NCI-H82 treated with DMSO at 0.1 percent for 48 hours (cell line): ENCODE results near the gene PYGM.
"Not testable (repeated sequence)": the region's sequence is repeated elsewhere in the genome, so short reads cannot be mapped to it uniquely, and the experiment has no call there.

Experiments
- DNase-seq: peaks from one replicate; lab custom pipeline; 2025; ENCODE audit not compliant: unreplicated experiment; lab: John Stamatoyannopoulos, UW

Gene PYGM

DNA sequence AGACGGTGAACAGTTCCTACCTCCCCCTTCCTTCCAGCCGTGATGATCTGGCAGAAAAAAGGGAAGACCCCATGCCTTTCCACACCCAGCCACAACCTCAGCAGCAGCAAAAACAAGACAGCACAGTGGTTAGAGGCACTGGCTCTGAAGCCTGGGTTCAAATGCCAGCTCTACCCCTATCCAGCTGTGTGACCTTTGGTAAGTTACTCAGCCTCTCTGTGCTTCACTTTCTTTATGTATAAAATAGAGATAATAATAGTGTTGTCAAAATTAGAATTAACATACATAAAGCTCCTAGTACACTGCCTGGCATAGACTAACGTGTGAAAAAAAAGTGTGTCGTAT lies 41.0 kb downstream of the PYGM start:
- no peak for DNase-seq

DNA sequence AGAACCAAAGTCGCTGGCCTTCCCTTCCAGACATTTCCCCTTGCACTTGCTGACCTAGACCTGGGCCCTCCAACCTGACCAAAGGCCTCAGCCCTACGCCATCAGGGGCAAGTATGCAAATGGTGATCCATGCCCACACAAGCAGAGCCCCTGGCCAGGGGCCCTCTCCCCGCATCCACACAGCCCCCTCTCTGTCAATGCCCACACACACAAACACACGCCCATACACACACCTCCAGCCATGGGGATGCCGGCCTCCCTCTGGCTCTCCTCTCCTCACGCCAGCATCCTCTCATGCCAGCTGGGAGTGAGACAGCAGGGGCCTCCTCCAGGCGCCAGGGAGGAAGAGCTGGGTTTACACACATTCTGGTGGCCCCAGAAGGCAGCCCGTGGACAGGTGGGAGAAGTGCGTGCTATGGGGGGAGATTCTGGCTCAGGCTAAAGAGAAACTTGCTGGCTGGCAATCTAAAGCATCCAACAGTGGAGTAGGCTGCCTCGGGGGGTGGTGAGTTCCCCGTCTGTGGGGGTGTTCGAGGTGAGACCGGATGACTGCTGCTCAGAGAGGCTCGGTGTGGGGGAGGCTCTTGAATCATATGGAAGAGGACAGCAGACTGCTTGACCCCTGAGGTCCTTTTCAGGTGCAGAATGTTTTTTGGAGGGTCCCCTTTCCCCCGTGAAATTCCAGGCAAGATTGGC lies 41.5 kb downstream of the PYGM start:
- DNase-seq: no peak

DNA sequence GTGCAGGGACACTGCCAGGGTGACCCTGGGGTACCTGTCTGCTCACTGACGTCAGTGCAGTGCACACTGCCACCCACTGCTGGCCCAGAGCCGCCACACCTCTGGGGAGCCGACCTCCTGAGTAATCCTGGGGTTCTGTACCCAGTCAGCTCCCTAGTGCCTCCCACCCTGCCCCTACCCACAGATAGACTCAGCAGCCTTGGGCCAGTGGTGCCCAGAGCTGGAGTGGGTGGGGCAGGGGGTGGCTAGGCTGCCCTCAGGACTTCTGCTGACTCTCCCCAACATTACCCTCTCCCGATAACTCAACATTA lies 42.6 kb downstream of the PYGM start:
- no peak for DNase-seq

DNA sequence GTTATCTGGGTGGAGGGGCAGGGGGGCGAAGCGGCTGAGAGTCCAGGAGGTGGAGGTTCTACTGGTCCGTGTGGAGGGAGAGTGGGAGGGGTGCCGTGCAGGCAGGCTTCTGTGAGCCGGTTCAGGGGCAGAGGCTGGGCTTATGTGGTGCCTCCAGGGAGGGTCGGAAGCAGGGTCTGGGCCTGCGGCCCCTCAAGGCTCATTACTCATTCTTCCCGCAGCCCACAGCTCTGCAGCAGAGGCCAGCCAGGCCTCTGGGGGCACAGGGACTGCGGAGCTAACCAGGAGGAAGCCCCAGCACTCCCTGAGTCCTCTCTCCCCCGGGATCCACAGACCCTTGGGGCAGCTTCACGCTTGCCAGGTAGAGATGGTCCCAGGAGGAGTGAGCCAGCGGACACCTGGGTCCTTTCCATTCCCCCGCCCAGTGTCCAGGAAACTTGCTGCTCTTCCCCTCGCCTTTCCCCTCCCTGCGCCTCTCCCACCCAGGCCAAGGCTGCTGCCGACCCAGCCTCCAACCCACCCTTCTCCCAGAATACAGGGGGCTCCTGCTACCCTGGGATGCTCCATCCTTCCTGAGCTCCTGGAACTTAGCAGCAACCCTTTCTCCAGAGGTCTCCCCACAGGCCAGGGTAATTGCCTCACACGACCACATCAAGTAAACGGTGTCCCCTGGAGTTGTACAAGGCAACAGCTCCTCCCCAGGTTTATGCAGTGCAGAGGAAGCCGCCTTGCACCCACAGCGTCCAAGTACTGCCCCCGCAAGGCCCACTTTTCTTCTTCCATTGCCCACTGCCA lies 43.1 kb downstream of the PYGM start:
- no peak for DNase-seq

DNA sequence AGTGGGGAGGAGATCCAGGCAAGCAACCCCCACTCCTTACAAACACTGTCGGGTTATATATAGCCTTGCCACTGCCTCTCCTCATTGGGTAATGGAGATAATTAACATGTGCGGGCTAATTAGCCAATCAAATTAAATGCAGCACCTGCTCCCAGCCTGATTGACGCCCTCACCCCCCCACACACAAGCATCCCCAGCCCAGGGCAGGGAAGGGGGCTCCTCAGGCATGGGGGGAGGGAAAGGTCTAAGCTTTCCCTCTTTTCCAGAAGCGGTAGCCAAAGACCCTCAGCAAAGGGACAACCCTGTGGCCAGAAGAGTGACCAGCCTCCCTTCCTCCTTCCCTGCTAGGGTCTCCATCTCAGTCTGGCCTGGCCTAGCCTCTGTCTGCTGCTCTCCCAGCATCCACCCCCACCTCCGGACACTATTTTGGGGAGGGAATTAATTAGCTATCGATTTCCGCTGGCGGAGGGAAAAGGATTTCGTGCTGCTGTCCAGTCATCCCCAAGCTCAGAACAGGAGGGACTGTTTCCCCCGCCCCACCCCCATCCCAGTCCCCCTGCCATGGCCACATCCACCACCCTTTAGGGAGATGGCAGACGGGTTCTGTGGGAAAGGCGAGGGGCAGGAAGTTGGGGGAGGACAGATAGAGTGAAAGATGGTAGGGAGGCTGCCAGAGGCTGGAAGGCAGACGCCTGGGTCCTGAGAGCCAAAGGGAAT lies 43.9 kb downstream of the PYGM start:
- no peak for DNase-seq

DNA sequence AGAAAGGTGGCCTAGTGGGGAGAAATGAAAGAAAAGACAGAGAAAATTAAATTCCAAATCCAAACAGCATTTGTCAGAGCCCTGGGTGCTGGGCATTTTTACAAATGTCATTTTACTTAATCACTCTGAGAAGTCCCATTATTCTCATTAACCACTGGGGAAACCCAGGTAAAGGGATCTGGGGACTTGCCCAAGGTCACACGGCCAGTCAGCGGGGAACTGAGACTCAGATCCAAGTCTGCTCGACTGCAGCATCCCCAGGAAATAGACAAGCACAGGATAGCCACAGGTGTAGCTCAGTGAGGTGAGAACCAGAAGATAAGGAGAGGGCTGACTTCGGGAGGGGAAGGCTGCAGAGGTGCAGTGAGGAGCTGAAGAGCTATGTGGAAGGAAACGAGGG lies 44.7 kb downstream of the PYGM start:
- DNase-seq: no peak

DNA sequence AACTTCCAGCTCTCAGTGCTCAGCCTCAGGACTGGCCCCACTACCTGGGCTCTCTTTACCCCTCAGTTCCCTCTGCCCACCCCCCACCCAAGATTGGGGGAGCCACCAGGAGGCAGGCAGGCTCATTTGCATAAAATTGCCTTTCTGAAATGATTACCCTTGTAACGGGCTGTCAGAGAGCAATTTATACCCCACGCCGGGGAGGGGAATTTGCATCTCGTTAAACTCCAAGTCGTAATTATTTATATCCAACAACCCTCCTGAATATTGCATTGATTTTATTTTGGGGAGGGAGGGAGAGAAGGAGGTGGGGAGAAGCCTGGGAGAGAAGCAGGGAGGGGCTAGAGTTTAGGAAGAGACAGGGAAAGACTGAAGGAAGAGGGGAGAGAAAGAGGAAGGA lies 45.1 kb downstream of the PYGM start:
- DNase-seq: no peak

DNA sequence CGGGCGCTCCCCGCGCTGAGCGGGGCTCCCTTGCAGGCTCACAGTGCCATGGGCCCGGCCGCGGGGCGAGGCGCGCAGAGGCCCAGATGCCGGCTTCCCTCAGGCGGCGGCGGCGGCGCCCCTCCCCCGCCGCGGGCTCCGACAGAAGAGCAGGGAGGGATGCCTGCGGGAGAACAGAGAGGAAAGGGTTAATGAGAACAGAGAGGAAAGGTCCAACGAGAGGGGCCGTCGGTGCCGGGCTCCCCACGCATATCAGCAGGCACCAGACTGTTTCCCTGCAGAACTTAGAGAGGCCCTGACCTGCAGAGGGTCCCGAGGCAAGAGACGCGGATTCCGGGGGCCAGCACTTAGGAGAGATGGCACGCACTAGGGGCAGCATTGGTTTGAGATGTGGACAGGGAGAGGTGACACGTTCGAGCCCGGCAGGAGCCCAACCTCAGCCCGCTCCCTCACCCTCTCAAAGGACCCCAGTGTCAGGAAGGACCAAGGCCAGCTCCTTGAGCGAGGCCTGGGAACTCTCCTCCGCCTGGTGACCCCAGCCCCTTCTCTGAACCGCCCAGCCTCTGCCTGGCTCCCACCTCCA lies 45.9 kb downstream of the PYGM start:
- DNase-seq: no peak

DNA sequence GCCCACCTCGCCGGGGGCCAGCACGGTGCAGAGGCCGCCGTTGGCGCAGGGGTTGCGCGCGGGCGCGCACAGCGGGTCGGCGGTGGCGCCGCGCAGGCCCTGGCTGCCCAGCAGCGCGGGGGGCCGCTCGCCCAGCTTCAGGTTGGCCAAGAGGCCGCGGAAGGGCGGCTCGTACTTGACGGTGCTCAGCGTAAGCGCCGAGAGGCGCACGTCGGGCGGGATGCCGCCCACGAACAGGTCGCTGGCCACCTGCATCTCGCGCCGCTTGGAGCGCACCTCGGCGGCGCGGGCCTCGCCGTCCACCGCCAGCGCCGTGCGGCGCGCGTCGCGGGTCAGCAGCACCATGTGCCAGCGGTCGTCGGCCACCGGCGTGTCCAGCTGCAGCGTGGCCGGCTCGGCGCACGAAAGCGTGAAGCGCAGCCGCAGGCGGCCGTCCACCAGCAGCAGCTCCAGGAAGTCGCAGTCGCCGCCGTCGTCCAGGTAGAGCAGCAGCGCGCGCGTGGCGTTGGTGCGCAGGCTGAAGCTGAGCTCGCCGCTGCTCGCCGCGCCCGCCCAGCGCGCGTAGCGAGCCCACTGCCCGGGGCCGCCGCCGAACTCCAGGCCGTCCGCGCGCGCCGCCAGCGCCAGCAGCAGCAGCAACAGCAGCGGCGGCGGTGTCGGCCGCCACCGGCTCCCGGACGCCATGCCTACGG lies 46.6 kb downstream of the PYGM start:
- DNase-seq: no peak

DNA sequence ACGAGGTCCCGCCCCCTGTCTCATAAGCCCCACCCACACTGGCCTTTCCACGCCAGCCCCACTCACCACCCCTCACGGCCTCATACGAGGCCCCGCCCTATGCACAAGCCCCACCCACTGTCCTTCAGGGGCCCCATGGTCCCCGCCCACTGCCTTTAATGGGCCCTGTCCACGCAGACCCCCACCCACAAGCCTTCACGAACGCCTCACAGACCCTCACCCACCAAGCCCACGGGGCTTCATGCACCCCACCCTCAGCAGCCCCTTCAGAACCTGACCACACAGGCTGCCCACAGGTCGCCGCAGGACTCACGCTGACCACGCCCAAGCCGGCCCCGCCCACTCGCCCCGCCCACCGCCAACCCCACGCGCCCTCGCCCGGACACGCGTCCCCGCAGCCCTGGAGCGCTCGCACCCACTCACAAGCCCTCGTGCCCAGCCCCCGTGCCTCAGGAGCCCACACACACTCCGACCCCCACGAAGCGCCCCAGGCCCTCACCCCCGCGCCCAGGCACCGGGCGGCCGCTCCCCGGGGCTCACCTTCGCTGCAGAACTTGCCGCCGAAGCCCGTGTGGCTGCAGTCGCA lies 47.3 kb downstream of the PYGM start:
- no peak for DNase-seq

DNA sequence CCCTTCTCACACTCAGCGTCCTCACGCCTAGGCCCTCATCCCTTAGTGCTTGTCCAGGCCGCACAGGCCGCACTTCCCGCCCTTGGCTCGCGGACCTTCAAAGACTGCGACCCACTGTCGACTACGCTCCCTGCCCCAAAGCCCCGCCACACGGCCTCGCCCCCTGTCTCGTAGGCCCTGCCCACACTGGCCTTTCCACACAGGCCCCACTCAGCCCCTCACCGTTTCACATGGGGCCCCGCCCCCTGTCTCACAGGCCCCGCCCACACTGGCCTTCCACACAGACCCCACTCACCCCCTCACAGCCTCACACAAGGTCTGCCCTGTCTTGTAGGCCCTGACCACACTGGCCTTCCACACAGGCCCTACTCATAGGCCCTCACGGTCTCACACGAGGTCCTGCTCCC lies 47.8 kb downstream of the PYGM start:
- no peak for DNase-seq

DNA sequence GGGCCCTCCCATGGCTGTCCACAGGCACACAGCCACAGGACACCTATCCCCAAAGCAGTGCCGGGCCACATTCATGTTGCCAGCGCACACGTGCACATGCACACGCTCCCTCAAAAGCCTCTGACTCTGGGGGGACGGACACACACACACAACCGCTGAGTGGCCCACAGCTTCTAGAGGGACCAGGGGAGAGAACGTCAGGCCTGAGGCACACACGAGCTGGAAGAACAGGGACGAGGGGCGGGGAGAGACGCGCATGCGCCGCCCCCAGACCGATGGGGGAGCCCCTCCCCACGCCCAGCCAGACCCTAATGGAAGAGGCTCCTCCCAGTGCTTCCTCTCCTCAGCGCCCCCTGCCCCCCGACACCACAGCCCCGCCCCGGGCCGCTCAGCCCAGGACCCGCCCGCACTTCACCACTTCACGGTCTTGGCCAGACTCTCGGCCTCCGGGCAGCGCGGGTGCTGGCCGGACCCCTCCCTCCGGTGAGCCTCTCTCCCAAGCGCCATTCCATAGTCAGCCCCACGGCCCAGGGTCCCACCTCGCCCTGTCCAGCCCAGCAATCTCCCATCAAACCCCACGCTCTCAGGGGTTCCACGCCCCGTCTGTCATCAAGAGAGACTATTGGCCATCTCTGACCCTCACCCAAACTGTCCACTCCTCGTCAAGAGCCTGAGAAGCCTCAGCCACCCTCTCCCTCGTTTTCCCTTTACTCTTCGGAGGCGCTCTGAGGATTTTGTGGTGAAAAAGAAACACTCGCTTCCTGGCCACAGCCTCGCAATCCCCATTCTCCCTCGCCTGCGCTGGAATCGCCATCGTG lies 48.4 kb downstream of the PYGM start:
- DNase-seq: no peak

DNA sequence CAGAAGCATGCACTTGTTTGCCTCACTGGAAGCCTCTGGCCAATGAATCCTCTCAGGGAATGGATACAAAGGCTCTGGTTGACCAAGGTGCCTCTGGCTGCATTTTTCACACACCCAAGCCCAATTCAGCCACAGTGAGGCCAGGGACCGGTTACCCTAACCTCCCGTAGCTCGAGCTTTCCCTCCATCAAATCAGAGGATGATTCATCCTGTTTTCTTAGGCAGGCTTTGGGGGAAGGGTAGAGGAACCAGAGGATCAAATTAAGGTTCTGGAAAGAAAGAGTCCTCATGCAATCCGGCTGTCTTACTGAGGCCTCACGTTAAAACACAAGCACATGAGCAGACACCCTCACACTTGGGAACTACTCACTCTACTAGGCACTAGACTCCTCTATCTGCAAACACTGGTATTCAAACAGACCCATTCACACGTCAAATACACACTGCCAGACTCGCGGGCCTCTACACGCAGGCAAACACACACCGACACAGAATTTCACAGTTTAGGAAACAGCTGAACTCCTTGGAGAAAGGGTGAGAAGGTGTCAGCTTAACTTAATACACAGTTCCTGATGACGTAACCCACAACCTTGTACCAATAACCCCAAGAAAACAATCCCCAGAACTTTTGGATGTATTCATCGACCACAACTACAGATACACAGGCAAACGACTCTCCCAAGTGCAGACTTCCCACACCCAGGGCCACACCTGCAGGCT lies 49.2 kb downstream of the PYGM start:
- DNase-seq: no peak

DNA sequence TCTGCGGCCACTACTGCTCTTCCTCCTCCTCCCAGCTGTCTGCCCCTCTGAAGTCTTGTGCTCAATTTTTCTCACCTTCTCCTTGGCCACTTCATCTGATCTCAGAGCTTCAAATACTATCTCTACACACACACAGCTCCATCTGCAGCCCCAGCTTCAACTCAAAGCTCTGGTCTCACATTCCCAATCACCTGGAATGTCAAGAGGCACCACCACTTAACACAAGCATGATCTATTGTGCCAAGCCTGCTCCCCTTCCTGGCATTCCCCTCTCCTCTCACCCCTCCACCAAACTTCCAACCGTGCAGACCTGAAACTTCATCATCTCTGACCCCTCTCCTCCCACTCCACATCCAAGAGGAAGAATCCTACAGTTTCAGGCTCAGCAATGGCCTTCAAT lies 54.3 kb downstream of the PYGM start:
- DNase-seq: no peak

DNA sequence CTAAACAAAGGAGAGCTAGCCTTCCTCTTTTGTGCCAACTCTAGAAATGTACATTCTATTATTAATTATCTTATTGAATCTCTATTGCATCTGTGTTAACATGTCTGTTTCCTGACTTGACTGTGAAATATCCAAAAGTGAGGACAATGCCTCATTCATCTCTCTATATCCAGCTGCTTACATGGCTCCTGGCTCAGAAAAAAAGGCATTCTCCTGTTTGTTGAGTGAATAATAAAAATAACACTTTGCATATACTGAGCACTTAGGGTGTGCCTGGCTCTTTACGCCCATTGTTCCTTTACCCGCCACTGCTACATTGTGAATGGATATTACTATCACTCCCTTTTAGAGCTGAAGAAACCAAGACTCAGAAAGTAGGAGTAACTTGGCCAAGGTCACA lies 56.7 kb downstream of the PYGM start:
- no peak for DNase-seq

DNA sequence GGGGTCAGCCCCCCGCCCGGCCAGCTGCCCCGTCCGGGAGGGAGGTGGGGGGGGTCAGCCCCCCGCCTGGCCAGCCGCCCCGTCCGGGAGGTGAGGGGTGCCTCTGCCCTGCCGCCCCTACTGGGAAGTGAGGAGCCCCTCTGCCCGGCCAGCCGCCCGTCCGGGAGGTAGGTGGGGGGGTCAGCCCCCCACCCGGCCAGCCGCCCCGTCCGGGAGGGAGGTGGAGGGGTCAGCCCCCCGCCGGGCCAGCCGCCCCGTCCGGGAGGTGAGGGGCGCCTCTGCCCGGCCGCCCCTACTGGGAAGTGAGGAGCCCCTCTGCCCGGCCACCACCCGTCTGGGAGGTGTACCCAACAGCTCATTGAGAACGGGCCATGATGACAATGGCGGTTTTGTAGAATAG lies 57.8 kb downstream of the PYGM start:
- not testable (repeated sequence) for DNase-seq

DNA sequence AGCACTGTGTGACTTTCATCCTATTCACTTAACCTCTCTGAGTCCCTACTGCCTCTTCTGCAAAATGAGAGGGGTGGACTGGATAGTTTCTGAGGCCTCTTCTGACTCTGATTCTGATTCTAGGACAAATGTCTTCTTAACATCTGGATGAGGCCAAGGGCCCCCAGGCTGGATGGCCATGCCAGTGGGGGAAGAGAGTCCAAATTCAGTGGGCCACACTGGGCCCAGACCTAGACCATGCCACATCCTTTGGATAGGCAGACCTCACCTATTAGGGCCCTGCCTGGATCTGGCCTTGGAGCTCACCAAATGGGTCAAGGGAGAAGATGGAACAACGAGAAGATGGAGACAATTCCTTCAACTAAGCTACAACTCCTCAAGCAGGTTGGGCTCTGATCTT lies 61.3 kb downstream of the PYGM start:
- no peak for DNase-seq

DNA sequence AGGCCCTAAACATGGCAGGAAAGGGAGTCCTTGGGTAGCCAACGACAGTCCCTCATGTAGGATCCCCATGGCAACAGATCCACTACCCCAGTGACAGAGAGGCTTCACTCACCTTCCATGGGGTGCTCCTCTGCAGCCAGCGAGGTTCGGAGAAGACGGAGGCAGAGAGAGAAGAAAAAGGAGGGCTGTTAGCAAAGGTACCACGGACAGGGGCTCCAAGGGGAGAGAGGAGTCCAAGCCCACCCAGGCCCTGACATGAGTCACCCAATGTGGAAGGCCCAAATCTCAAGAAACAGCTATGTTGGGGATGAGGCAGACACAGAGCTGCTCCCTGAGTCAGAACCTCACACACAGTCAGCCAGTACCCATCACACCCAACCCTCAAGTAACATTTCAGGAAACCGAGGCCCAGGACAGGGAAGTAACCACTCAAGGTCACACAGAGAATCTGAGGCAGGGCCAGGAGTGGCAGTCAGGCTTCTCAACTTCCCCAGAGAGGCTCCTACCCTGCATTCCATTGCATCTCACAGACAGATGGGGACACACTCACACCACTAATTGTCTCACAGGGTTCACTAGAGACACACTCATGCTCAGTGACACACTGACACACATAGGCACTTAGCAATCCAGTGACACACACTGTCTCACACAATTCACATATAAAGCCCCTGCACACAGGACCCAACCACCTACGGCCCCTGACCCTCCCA lies 62.0 kb downstream of the PYGM start:
- no peak for DNase-seq
